GM12878 (cell line): ENCODE data around the gene DEF6. TPM values are rescaled to one million over a fixed set of nuclear protein-coding genes. Genes with fewer than 3 reads are reported as not detected.

Experiments
- ATAC-seq: fragments of 200-7000 bp; cut with Tn5 transposase; 3 replicates; pipeline ENCODE4 v1.9.1; 2020; ENCODE audit warnings: mild to moderate bottlenecking, moderate library complexity
- BruUV-seq: library from RNA; stranded (reverse); fragments of 400-500 nt; replicated peaks from 2 replicates; lab custom pipeline; 2021; lab: Mats Ljungman, UMichigan
- CTCF ChIA-PET: fragments of 300-600 bp; sonication (Branson Sonifier 250); formaldehyde crosslinking; extraction: SDS; loops from one replicate; lab custom pipeline; 2021; ENCODE audit warnings: inconsistent platforms; lab: Yijun Ruan, JAX
- POLR2A ChIA-PET: fragments of 350-600 bp; formaldehyde crosslinking; extraction: SDS; loops from one replicate; lab custom pipeline; 2021; ENCODE audit warnings: inconsistent platforms; lab: Charles Lee
- RAD21 ChIA-PET: fragments of 300-600 bp; sonication (Branson Sonifier 250); formaldehyde crosslinking; loops from one replicate; lab custom pipeline; 2023; ENCODE audit warnings: antibody characterized with exemption; ENCODE audit not compliant: unreplicated experiment; lab: Charles Lee
- SMC1A ChIA-PET: fragments of 300-600 bp; sonication (Branson Sonifier 250); formaldehyde crosslinking; loops from one replicate; lab custom pipeline; 2023; ENCODE audit not compliant: unreplicated experiment, uncharacterized antibody; lab: Charles Lee
- DNase-seq: peaks from one replicate; pipeline ENCODE4 v3.0.0-alpha.2; 2011; ENCODE audit warnings: low read depth, low spot score
- FAIRE-seq: peaks from 3 replicates; lab custom pipeline; 2011; peaks lifted over from hg19 to GRCh38; lab: Jason Lieb, UNC
- H2AFZ ChIP-seq: 2 replicates; pipeline ENCODE4 v1.6.0; 2011; ENCODE audit warnings: low read depth, low read length, control low read depth; ENCODE audit not compliant: control insufficient read depth
- H3K27ac ChIP-seq: 2 replicates; pipeline ENCODE4 v1.5.1; 2011; ENCODE audit warnings: control low read depth; ENCODE audit not compliant: control insufficient read depth, insufficient read depth
- H3K27me3 ChIP-seq, 2 experiments: replicated peaks in 1 of 2; 2 replicates each; pipeline versions ENCODE4 v1.6.0 to v1.6.1; 2011; ENCODE audit warnings: low read length in 1 of 2; ENCODE audit not compliant: control insufficient read depth in 2 of 2, insufficient read depth in 2 of 2
- H3K36me3 ChIP-seq, 2 experiments: 2 replicates each; pipeline ENCODE4 v1.5.1; 2011; ENCODE audit warnings: low read length in 1 of 2; ENCODE audit not compliant: control insufficient read depth in 2 of 2, insufficient read depth in 2 of 2
- H3K4me1 ChIP-seq: 2 replicates; pipeline ENCODE4 v1.6.1; 2011; ENCODE audit warnings: mild to moderate bottlenecking, low read length, moderate library complexity, mixed read lengths; ENCODE audit not compliant: control insufficient read depth, insufficient read depth
- H3K4me2 ChIP-seq: 2 replicates; pipeline ENCODE4 v1.6.0; 2011; ENCODE audit warnings: control low read depth; ENCODE audit not compliant: control insufficient read depth, insufficient read depth
- H3K4me3 ChIP-seq: fragments of 200-600 bp; sonication (generic); 2 replicates; pipeline ENCODE4 v1.5.1; 2016
- H3K79me2 ChIP-seq: 2 replicates; pipeline ENCODE4 v1.6.0; 2011; ENCODE audit warnings: low read length; ENCODE audit not compliant: control insufficient read depth, insufficient read depth
- H3K9ac ChIP-seq: 2 replicates; pipeline ENCODE4 v1.8.0; 2011; ENCODE audit warnings: low read length, control low read depth, mixed read lengths; ENCODE audit not compliant: control insufficient read depth, insufficient read depth
- H3K9me3 ChIP-seq: replicated peaks from 3 replicates; pipeline ENCODE4 v1.5.1; 2011; ENCODE audit warnings: mild to moderate bottlenecking, low read length; ENCODE audit not compliant: control insufficient read depth, insufficient read depth
- H4K20me1 ChIP-seq: 2 replicates; pipeline ENCODE4 v1.6.0; 2011; ENCODE audit not compliant: control insufficient read depth, insufficient read depth
- BHLHE40 ChIP-seq, 2 experiments: fragments of 450-650 bp in 1 of 2; IDR thresholded peaks; 2 replicates each; pipeline ENCODE4 v1.6.1; 2011 to 2017; ENCODE audit warnings: low read depth in 2 of 2, borderline replicate concordance in 1 of 2, improper control_type of control experiment in 1 of 2, low read length in 1 of 2, mild to moderate bottlenecking in 1 of 2
- CREM ChIP-seq: IDR thresholded peaks from 2 replicates; pipeline ENCODE4 v1.6.1; 2014; ENCODE audit warnings: antibody characterized with exemption, low read depth
- CTCF ChIP-seq, 3 experiments: IDR thresholded peaks in 2 of 3; conservative IDR thresholded peaks in 1 of 3; 2 replicates each; pipeline ENCODE4 v1.5.1; 2011; ENCODE audit warnings: low read depth in 3 of 3, low read length in 3 of 3, mild to moderate bottlenecking in 3 of 3, control low read depth in 2 of 3, moderate library complexity in 2 of 3, inconsistent platforms in 1 of 3, mixed read lengths in 1 of 3; ENCODE audit not compliant: control insufficient read depth in 2 of 3, insufficient read depth in 1 of 3; ENCODE audit errors: extremely low read depth in 1 of 3
- EP300 ChIP-seq, 2 experiments: fragments of 150-350 bp in 1 of 2; IDR thresholded peaks; 2 replicates each; pipeline ENCODE4 v1.6.1; 2011 to 2012; ENCODE audit warnings: low read depth in 2 of 2, low read length in 2 of 2, borderline replicate concordance in 1 of 2, improper control_type of control experiment in 1 of 2, inconsistent platforms in 1 of 2; ENCODE audit not compliant: control insufficient read depth in 1 of 2
- IRF5 ChIP-seq: fragments of 450-650 bp; IDR thresholded peaks from 2 replicates; pipeline ENCODE4 v1.6.1; 2017; ENCODE audit warnings: borderline replicate concordance
- LARP7 ChIP-seq: fragments of 450-650 bp; IDR thresholded peaks from 2 replicates; pipeline ENCODE4 v1.6.1; 2017; ENCODE audit warnings: mild to moderate bottlenecking
- PKNOX1 ChIP-seq: fragments of 450-650 bp; IDR thresholded peaks from 2 replicates; pipeline ENCODE4 v1.6.1; 2016; ENCODE audit warnings: mild to moderate bottlenecking
- POU2F2 ChIP-seq: IDR thresholded peaks from 3 replicates; pipeline ENCODE4 v1.6.1; 2011; ENCODE audit warnings: low read depth, mild to moderate bottlenecking, low read length, borderline replicate concordance
- RAD21 ChIP-seq: IDR thresholded peaks from 2 replicates; pipeline ENCODE4 v1.6.1; 2011; ENCODE audit warnings: mild to moderate bottlenecking, low read depth, low read length, moderate library complexity; ENCODE audit not compliant: insufficient read depth
- SMARCA5 ChIP-seq: fragments of 450-650 bp; IDR thresholded peaks from 2 replicates; pipeline ENCODE4 v1.6.1; 2017; ENCODE audit warnings: mild to moderate bottlenecking
- YY1 ChIP-seq: IDR thresholded peaks from 2 replicates; pipeline ENCODE4 v1.6.1; 2011; ENCODE audit warnings: low read depth, mild to moderate bottlenecking, low read length
- ZNF24 ChIP-seq: fragments of 450-650 bp; IDR thresholded peaks from 2 replicates; pipeline ENCODE4 v1.6.1; 2017; ENCODE audit warnings: antibody characterized with exemption, mild to moderate bottlenecking
- WGBS: methylation state at CpG from one replicate; pipeline ENCODE4 v1.1.6; 2016; ENCODE audit warnings: low lambda C conversion rate; ENCODE audit not compliant: insufficient replicate concordance, insufficient coverage; ENCODE audit errors: missing lambda C conversion rate; 5-methylcytosine and 5-hydroxymethylcytosine counted together
- in situ Hi-C: fragments of 300-500 bp; cut with MboI; formaldehyde crosslinking; loops from 9 replicates; pipeline ENCODE4 v1.14.3; 2018; ENCODE audit warnings: mixed read lengths
- intact Hi-C: fragments of 100-400 bp; cut with micrococcal nuclease; formaldehyde crosslinking; loops from one replicate; pipeline ENCODE4 v1.14.2; 2022; ENCODE audit not compliant: unreplicated experiment
- polyA plus RNA-seq, 11 experiments: library from polyadenylated mRNA; depleted of rRNA in 4 of 11; unstranded in 6 of 11; stranded (reverse) in 5 of 11; fragments of >200 nt; fragmentation: Nextera tagmentation in 4 of 11; fragmentation: Illumina TruSeq in 1 of 11; extraction: Ambion mirVana in 4 of 11; extraction: Trizol in 1 of 11; gene quantifications; 1 replicate in 1 of 11; 2 replicates in 10 of 11; pipeline versions ENCODE4 v1.2.1 to v1.2.3, GENCODE V29; 2011 to 2016; ENCODE audit warnings: inconsistent platforms in 2 of 11, missing spikeins in 2 of 11, low read depth in 1 of 11
- total RNA-seq, 4 experiments: library from RNA; depleted of rRNA in 3 of 4; stranded (reverse); fragments of >200 nt in 3 of 4; fragmentation: Illumina TruSeq in 1 of 4; extraction: Trizol in 1 of 4; gene quantifications; 2 replicates each; pipeline versions ENCODE4 v1.2.1 to v1.2.3, GENCODE V29; 2013 to 2021
- TF ChIP-seq, protein P1 (sequence below): fragments of 450-650 bp; formaldehyde crosslinking; IDR thresholded peaks from 2 replicates; pipeline ENCODE4 v1.5.0; 2022; ENCODE audit warnings: mild to moderate bottlenecking, missing genetic modification characterization

DEF6 gene
- total and polyA plus RNA-seq, 10 of the 15 experiments (the other 5 are each of a cell fraction or from before 2014, with no cell fraction given): 3.3 to 69.5 (median 48.8) TPM

GRCh38 chr6:35304299-35304698 lies 6.7 kb downstream of the DEF6 start (continued):
- TF ChIP-seq CTCF (IDR thresholded peaks at IDR 0.05 in 2 of 3, conservative IDR thresholded peaks at IDR 0.05 in 1 of 3; ENCODE audit: control insufficient read depth in 2 of 3, extremely low read depth in 1 of 3, insufficient read depth in 1 of 3, low read depth in 3 of 3, low read length in 3 of 3) (no peak), IRF5 (no peak), CREM (no peak)
- TF ChIP-seq, all 136 proteins: peak for 0

- no peaks in the 10 kb centered on the region for H3K27me3 ChIP-seq
- ChIA-PET RAD21 (interaction anchor here (0.8 kb wide), 1 partner anchor 63 kb away, joined by 3 read pairs; no protein-coding TSS in a partner anchor), SMC1A (no interaction called here), CTCF (interaction anchor here (1.4 to 2.1 kb wide), 2 partner anchors 20 to 23 kb away, joined by 3 to 5 read pairs; no protein-coding TSS in a partner anchor), POLR2A (interaction anchor here (0.8 to 1.4 kb wide), 2 partner anchors 10 to 37 kb away, joined by 3 to 6 read pairs; no protein-coding TSS in a partner anchor)
- no peak overlapping the region for H3K9ac ChIP-seq
- H3K9me3 ChIP-seq: no peaks in the 10 kb centered on the region
- no TSS peak for BruUV-seq
- H3K79me2 ChIP-seq: peaks cover 31% of the 10 kb centered on the region
- in situ Hi-C loops (no loop called here), intact Hi-C loops (no loop called here)
- no peak for ATAC-seq
- H3K4me2 ChIP-seq: no peak overlapping the region
- no peaks in the 10 kb centered on the region for H4K20me1 ChIP-seq
- H3K36me3 ChIP-seq: peaks cover 2 to 13% of the 10 kb centered on the region in 2 experiments; a peak in 2 of 4 replicates
- DNase-seq: no peak
- H3K27ac ChIP-seq: no peak overlapping the region
- H2AFZ ChIP-seq: no peak overlapping the region
- 96% methylated on average over 8 of the region's 8 CpGs for WGBS
- H3K4me3 ChIP-seq: no peak overlapping the region
- peaks cover 27% of the 10 kb centered on the region for H3K4me1 ChIP-seq
- no peak for FAIRE-seq
- TF ChIP-seq ZNF24 (no peak), RAD21 (no peak), POU2F2 (no peak), BHLHE40 (IDR thresholded peaks at IDR 0.05; ENCODE audit: borderline replicate concordance in 1 of 2, low read depth in 2 of 2, low read length in 1 of 2) (no peak), YY1 (no peak), LARP7 (no peak), PKNOX1 (no peak), EP300 (IDR thresholded peaks at IDR 0.05; ENCODE audit: borderline replicate concordance in 1 of 2, control insufficient read depth in 1 of 2, low read depth in 2 of 2, low read length in 2 of 2) (no peak), SMARCA5 (no peak)
- TF ChIP-seq, protein P1, sequence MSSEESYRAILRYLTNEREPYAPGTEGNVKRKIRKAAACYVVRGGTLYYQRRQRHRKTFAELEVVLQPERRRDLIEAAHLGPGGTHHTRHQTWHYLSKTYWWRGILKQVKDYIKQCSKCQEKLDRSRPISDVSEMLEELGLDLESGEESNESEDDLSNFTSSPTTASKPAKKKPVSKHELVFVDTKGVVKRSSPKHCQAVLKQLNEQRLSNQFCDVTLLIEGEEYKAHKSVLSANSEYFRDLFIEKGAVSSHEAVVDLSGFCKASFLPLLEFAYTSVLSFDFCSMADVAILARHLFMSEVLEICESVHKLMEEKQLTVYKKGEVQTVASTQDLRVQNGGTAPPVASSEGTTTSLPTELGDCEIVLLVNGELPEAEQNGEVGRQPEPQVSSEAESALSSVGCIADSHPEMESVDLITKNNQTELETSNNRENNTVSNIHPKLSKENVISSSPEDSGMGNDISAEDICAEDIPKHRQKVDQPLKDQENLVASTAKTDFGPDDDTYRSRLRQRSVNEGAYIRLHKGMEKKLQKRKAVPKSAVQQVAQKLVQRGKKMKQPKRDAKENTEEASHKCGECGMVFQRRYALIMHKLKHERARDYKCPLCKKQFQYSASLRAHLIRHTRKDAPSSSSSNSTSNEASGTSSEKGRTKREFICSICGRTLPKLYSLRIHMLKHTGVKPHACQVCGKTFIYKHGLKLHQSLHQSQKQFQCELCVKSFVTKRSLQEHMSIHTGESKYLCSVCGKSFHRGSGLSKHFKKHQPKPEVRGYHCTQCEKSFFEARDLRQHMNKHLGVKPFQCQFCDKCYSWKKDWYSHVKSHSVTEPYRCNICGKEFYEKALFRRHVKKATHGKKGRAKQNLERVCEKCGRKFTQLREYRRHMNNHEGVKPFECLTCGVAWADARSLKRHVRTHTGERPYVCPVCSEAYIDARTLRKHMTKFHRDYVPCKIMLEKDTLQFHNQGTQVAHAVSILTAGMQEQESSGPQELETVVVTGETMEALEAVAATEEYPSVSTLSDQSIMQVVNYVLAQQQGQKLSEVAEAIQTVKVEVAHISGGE (CRISPR knock-in tag): no peak
Observed at GRCh38 chr6:35305117-35305516, 7.5 kb downstream of the DEF6 start.
